SH-SY5Y (cell line): Measurements from ENCODE around the gene KY.

ENCODE experiments used
- GATA2 ChIP-seq: IDR thresholded peaks from 2 replicates; pipeline ENCODE4 v1.6.1; 2011; ENCODE audit warnings: mild to moderate bottlenecking, low read depth, low read length
- GATA3 ChIP-seq: IDR thresholded peaks from 2 replicates; pipeline ENCODE4 v1.6.1; 2011; ENCODE audit warnings: low read depth, mild to moderate bottlenecking, low read length, moderate library complexity

The KY gene

GRCh38 chr3:134650431-134651346, at the start of gene KY:
Gene KY, minus strand, starts transcription at chr3:134651022. Its CDS starts 62 bp downstream, at chr3:134650960.
- no peak for TF ChIP-seq GATA2
- no peak for TF ChIP-seq GATA3

- TF ChIP-seq GATA3 (no peak), GATA2 (no peak)
These were observed 48.9 kb upstream of the KY start for GRCh38 chr3:134699721-134700120.

- TF ChIP-seq GATA3 (no peak), GATA2 (no peak)
These were observed 48.4 kb upstream of the KY start for GRCh38 chr3:134699141-134699711.

GRCh38 chr3:134697830-134698689, 47.2 kb upstream of the KY start:
- TF ChIP-seq GATA3, result no peak
- no peak for TF ChIP-seq GATA2

- TF ChIP-seq GATA3 (no peak), GATA2 (no peak)
These were observed 45.3 kb upstream of the KY start for GRCh38 chr3:134696155-134696554.

GRCh38 chr3:134694946-134695543, 44.2 kb upstream of the KY start:
- TF ChIP-seq GATA2, result no peak
- TF ChIP-seq GATA3, result no peak

- TF ChIP-seq GATA3, result no peak
- TF ChIP-seq GATA2, result no peak
These were observed 43.6 kb upstream of the KY start for GRCh38 chr3:134694466-134694865.

- TF ChIP-seq GATA3, result no peak
- TF ChIP-seq GATA2, result no peak
These were observed 43.0 kb upstream of the KY start for GRCh38 chr3:134693804-134694203.

GRCh38 chr3:134693226-134693625, 42.4 kb upstream of the KY start:
- TF ChIP-seq GATA2 (no peak), GATA3 (no peak)

GRCh38 chr3:134690226-134690625, 39.4 kb upstream of the KY start:
- no peak for TF ChIP-seq GATA3

- TF ChIP-seq GATA2, result no peak
- no peak for TF ChIP-seq GATA3
These were observed 36.8 kb upstream of the KY start for GRCh38 chr3:134687642-134688041.

- TF ChIP-seq GATA2, result no peak
- TF ChIP-seq GATA3, result no peak
These were observed 35.3 kb upstream of the KY start for GRCh38 chr3:134685929-134686802.
